ENCODE results near the gene IQCH.
"Not testable (repeated sequence)": the region's sequence is repeated elsewhere in the genome, so short reads cannot be mapped to it uniquely, and the experiment has no call there.

The IQCH gene

GRCh38 chr15:67361100-67361499 lies 106.5 kb downstream of the IQCH start:
- no peak for DNase-seq

GRCh38 chr15:67363712-67364111 lies 109.1 kb downstream of the IQCH start:
- not testable (repeated sequence) for DNase-seq

- no peak for DNase-seq
These were observed 111.4 kb downstream of the IQCH start for GRCh38 chr15:67365994-67366393.

GRCh38 chr15:67366904-67367303 lies 112.3 kb downstream of the IQCH start:
- DNase-seq: no peak

- DNase-seq: no peak
These were observed 114.9 kb downstream of the IQCH start for GRCh38 chr15:67369359-67369998.

GRCh38 chr15:67370206-67370954 lies 115.8 kb downstream of the IQCH start:
- no peak for DNase-seq

DNA sequence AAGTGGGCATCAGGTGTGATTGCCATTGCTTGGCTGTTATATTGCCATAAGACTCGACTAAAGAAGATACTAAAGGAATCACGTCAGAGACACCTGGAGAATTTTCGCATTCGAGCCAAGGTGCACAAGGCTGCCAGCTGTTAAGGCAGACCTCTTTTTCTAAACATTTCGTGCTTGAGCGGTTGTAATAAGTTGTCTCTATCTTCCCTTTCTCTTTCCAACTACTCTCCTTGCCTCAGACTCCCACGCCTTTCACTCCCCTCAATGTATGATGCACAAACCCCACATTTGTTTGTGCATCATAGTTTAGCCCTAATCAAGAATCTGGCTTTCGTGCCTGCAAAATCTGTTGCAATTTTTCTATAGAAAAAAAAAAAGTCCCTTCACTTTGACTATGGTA lies 118.0 kb downstream of the IQCH start:
- no peak for DNase-seq

DNA sequence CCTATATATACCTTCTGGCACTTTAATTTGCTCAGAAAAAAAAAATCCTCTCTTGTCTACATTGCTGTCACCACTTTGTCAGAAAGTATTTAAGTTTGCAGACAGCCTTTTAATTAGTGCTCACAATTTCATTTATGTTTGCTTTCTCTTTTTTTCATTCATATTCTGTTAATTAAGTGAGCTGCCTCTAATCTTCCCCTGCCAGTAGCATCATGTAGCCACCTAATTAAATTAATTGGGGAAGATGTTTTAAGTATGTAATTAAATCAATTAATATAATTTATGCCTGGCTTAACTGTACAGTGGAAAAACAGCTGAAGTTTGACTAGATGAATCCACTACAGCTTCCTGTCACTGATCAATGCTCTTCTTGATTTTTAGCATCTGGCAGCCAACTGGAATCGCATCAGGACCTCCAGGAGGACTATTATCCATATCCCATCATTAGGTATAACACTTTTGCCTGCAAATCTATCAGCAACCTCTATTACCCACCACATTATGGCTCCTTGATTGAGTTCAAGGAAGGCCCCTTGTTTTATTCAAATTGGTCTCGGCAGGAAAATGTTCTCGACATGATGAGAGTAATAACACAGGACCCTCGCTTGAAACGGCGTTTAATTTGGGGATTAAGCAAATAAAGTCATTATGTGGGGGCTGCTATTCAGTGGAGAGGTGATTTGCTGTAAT lies 118.5 kb downstream of the IQCH start:
- DNase-seq: no peak

DNA sequence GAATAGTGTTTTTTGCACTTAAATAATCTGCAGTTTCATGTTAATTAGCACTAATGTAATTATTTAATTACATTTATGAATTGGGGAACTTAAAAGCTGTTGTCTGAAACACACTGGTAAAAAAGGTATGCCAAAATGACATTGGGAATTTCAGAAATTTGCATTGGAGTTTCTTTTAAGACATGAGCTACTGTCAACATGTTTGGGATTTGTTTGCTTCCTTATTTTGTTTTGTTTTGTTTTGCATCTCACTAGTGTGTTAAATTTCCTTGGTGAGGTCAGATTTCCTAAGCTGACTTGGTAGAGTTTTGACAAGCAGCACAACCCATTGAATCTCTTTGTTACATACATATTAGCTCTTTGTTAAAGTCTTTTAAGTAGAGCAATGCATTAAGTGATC lies 119.4 kb downstream of the IQCH start:
- DNase-seq: no peak

GRCh38 chr15:67379530-67379929 lies 124.9 kb downstream of the IQCH start:
- no peak for DNase-seq

GRCh38 chr15:67380921-67381320 lies 126.3 kb downstream of the IQCH start:
- DNase-seq: no peak

- no peak for DNase-seq
These were observed 126.9 kb downstream of the IQCH start for GRCh38 chr15:67381416-67382045.

GRCh38 chr15:67382723-67383122 lies 128.1 kb downstream of the IQCH start:
- no peak for DNase-seq

DNA sequence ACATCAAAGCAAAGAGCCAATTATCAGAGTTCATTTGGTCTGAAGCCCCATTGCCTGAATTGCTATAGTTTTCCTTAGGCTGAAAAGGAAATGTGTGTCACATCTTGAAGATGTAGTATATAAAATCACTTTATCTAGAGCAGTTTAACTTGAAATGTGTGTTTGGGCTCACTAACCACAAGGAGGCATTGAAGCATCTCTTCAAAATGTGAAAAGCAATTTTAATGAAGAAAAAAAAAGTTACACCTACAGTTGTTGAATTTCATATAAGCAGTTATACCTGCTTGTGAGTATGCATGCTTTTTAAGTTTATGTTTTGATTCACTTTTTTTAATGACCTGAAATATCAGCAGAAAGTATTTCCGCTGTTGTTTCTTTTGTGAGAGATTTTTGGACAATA lies 129.3 kb downstream of the IQCH start:
- DNase-seq: no peak

GRCh38 chr15:67384761-67385160 lies 130.2 kb downstream of the IQCH start:
- DNase-seq: no peak

- DNase-seq: no peak
These were observed 131.4 kb downstream of the IQCH start for GRCh38 chr15:67385971-67386370.

DNA sequence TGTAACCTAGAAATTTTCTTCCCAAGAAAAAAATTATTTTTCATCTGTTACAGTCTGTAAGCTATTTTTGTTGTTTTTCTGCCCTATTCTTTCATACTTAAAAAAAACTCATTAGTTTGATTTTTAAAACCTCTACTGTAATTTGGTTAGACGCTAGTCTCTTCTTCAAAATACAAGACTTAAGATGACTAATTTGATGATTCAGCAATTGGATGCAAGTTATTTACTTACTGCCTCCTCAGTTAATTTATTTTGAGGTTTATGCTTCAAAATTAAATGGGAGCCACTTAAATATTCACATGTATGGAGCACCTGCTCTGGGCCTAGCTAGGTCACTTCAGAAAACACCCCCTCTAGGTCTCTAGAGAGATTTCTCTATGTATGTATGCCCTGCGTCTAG lies 132.4 kb downstream of the IQCH start:
- DNase-seq: no peak

DNA sequence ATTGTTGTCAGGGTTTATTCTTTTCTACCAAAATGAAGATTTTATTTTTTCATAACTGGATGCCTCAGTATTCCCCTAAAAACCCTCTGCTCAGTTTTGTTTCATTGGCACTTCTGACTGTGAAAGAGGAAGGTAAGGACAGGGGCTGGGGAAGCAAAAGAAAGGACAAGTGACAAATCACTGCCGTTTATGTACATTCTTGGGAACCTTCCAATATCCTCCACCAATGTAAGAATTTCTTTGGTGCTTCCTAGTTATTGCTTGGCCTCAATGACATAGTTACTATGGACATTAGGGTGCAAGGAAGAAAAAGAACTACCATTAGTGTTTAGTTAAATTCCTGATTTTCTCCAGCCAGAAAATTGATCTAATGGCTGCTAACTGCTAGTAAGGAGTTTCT lies 135.4 kb downstream of the IQCH start:
- DNase-seq: no peak

- DNase-seq: no peak
These were observed 140.5 kb downstream of the IQCH start for GRCh38 chr15:67394873-67395639.

DNA sequence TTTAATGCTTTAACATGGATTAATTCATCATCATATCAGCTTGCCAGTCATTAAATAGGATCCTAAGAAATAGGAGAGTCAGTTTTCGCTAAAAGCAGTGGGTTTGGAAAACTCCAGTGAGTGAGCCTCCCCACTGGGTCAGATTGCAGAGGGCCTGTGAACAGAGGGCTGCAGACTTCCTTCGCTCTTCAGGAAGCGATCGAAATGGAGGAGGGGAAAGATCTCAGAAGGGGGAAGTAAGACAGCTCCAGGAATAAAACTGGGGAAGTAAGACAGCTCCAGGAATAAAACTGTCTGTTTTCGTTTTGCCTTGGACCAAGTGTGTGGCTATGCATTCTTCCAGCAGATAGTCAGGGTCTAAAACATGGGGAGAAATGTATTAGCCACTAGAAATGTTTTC lies 141.5 kb downstream of the IQCH start:
- DNase-seq: no peak

DNA sequence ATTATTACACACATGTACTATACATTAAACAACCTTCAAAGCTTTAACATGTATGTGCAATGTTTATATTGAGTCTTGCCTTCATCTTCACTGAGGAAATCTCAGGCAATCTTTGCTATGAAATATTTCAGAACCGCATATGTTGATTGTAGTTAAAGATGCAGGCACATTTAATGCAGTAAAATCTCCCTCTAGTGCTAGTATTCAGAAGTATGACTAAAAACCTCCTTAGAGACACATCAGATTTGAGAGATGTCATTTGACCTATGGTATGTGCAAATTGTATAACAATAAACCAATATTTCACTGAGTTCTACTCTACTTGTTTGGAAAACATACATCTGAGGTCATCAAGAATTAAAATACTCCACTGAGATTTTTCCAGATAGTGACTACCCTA lies 142.6 kb downstream of the IQCH start:
- DNase-seq: no peak

DNA sequence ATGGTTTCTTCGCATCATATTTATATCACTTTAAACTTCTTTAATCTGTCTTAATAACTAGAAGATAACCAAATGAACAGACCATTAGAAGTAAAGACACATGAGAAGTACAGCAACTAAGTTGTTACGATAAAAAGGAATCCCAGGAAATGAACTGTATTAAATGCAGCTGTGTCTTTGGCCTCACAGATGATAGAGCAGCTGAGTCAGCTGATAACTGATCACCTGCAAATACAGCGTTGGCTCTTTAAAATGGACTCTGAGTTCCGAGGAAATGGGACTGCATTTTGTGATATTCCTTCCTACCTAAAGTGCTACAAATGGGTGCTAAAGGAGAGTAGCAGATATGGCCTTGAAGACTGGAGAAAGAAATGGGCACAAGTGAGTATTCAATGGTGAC lies 145.3 kb downstream of the IQCH start:
- no peak for DNase-seq

DNA sequence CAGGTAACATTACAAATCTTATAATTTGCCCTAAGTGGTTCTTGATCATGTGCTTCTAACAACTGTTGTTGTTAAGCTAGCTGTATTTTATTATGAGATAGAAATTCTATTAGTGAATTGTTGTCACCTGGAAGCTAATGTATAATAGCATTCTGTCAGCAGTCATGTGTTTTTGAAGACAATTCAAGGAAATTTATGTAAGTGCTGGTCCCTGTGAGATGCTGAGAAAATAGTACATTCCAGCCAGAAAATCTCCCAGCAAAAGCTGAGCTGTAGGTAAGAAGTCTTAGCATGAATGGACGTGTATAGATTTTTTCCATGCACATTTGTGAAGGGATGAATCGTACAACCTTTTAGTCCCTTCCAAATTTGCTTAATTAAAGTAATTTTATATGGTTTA lies 146.3 kb downstream of the IQCH start:
- DNase-seq: no peak
